ENCODE measurements around the gene NUP205. TPM values are rescaled to one million over a fixed set of nuclear protein-coding genes. Genes with fewer than 3 reads are reported as not detected.

NUP205 gene
- total RNA-seq, 4 donors from 2014 or later = 28.6 to 68.2 (median 42.1) TPM

GRCh38 chr7:135584362-135585353 lies 26.9 kb downstream of the NUP205 start:
- H3K27me3 ChIP-seq = no peaks in the 10 kb centered on the region
- no peaks in the 10 kb centered on the region for H3K4me1 ChIP-seq
- TF ChIP-seq EP300 (IDR thresholded peaks at IDR 0.05) (no peak), CTCF (IDR thresholded peaks at IDR 0.05) (no peak), POLR2A (IDR thresholded peaks at IDR 0.05) (no peak)
- no peak overlapping the region for H3K4me3 ChIP-seq
- H3K9me3 ChIP-seq = no peaks in the 10 kb centered on the region
- H3K27ac ChIP-seq = no peak overlapping the region
- peaks cover under 1 to 100% (median 7%) of the 10 kb centered on the region in 3 donors for H3K36me3 ChIP-seq
- 93 to 95% methylated on average over 3 of the region's 3 CpGs for WGBS, 2 donors
- no peak for DNase-seq (ENCODE audit: low spot score in 2 of 2)

GRCh38 chr7:135597181-135597925 lies 39.6 kb downstream of the NUP205 start:
- 57 to 64% methylated on average over 2 of the region's 2 CpGs for WGBS, 2 donors
- DNase-seq (ENCODE audit: low spot score in 2 of 2) = no peak
- peak overlapping the region in 2 of 4 donors; percentile 4 to 19 for H3K27ac ChIP-seq
- H3K36me3 ChIP-seq = peaks cover 0 to 59% (median 0%) of the 10 kb centered on the region in 3 donors
- TF ChIP-seq POLR2A (IDR thresholded peaks at IDR 0.05) (no peak), CTCF (IDR thresholded peaks at IDR 0.05) (no peak), EP300 (IDR thresholded peaks at IDR 0.05) (no peak)
- no peaks in the 10 kb centered on the region for H3K27me3 ChIP-seq
- H3K4me3 ChIP-seq = no peak overlapping the region
- H3K9me3 ChIP-seq = no peaks in the 10 kb centered on the region
- peaks cover 0 to 15% (median 0%) of the 10 kb centered on the region in 4 donors for H3K4me1 ChIP-seq

GRCh38 chr7:135597926-135598305 lies 40.2 kb downstream of the NUP205 start:
- WGBS, 2 donors = 54% methylated on average over 6 of the region's 6 CpGs
- DNase-seq (ENCODE audit: low spot score in 2 of 2) = no peak
- H3K4me1 ChIP-seq = peaks cover 0 to 15% (median 0%) of the 10 kb centered on the region in 4 donors
- H3K36me3 ChIP-seq = peaks cover 0 to 59% (median 0%) of the 10 kb centered on the region in 3 donors
- TF ChIP-seq EP300 (IDR thresholded peaks at IDR 0.05) (no peak), POLR2A (IDR thresholded peaks at IDR 0.05) (no peak), CTCF (IDR thresholded peaks at IDR 0.05) (no peak)
- peak overlapping the region in 2 of 4 donors; percentile 4 to 13 for H3K27ac ChIP-seq
- no peak overlapping the region for H3K4me3 ChIP-seq
- H3K27me3 ChIP-seq = no peaks in the 10 kb centered on the region
- H3K9me3 ChIP-seq = no peaks in the 10 kb centered on the region

- DNase-seq (ENCODE audit: low spot score in 2 of 2) = no peak
- no peak overlapping the region for H3K27ac ChIP-seq
- peaks cover 0 to 15% (median 0%) of the 10 kb centered on the region in 4 donors for H3K4me1 ChIP-seq
These were observed 41.8 kb downstream of the NUP205 start for GRCh38 chr7:135599471-135599870.

More at GRCh38 chr7:135599471-135599870, 41.8 kb downstream of the NUP205 start:
- no peaks in the 10 kb centered on the region for H3K9me3 ChIP-seq
- H3K27me3 ChIP-seq = no peaks in the 10 kb centered on the region
- H3K4me3 ChIP-seq = no peak overlapping the region
- H3K36me3 ChIP-seq = peaks cover 0 to 58% (median 0%) of the 10 kb centered on the region in 3 donors
- TF ChIP-seq CTCF (IDR thresholded peaks at IDR 0.05) (no peak), EP300 (IDR thresholded peaks at IDR 0.05) (no peak), POLR2A (IDR thresholded peaks at IDR 0.05) (no peak)
